HG02840 (cell line): ENCODE measurements around the gene CD9.
"Not testable (repeated sequence)": the region's sequence is repeated elsewhere in the genome, so short reads cannot be mapped to it uniquely, and the experiment has no call there.

Source experiments
- ATAC-seq: cut with Tn5 transposase; IDR thresholded peaks from one replicate; pipeline ENCODE4 v1.9.1; 2021; ENCODE audit warnings: mild to moderate bottlenecking, moderate library complexity, moderate number of reproducible peaks; ENCODE audit not compliant: unreplicated experiment, low FRiP score

Gene CD9

GRCh38 chr12:6198051-6198450 is 2.1 kb upstream of the CD9 start:
- ATAC-seq = no peak

- no peak for ATAC-seq
Measured at GRCh38 chr12:6198556-6198955, 1.6 kb upstream of the CD9 start.

GRCh38 chr12:6198985-6199530 is 1.1 kb upstream of the CD9 start:
- no peak for ATAC-seq

- ATAC-seq = no peak
Measured at GRCh38 chr12:6199531-6200255, 507 bp upstream of the CD9 start.

GRCh38 chr12:6201213-6201608 is 1.0 kb downstream of the CD9 start:
- no peak for ATAC-seq

GRCh38 chr12:6201826-6202225 is 1.6 kb downstream of the CD9 start:
- no peak for ATAC-seq

GRCh38 chr12:6202304-6202703 is 2.1 kb downstream of the CD9 start:
- no peak for ATAC-seq

- ATAC-seq = no peak
Measured at GRCh38 chr12:6202846-6203245, 2.6 kb downstream of the CD9 start.

GRCh38 chr12:6203601-6204000 is 3.4 kb downstream of the CD9 start:
- ATAC-seq = no peak

- no peak for ATAC-seq
Measured at GRCh38 chr12:6204533-6205143, 4.4 kb downstream of the CD9 start.

- ATAC-seq = no peak
Measured at GRCh38 chr12:6205144-6205539, 4.9 kb downstream of the CD9 start.

GRCh38 chr12:6205761-6206160 is 5.6 kb downstream of the CD9 start:
- no peak for ATAC-seq

- ATAC-seq = no peak
Measured at GRCh38 chr12:6206327-6206726, 6.1 kb downstream of the CD9 start.

- ATAC-seq = no peak
Measured at GRCh38 chr12:6207259-6207925, 7.2 kb downstream of the CD9 start.

- no peak for ATAC-seq
Measured at GRCh38 chr12:6208130-6208529, 7.9 kb downstream of the CD9 start.

GRCh38 chr12:6209428-6209827 is 9.2 kb downstream of the CD9 start:
- not testable (repeated sequence) for ATAC-seq

- no peak for ATAC-seq
Measured at GRCh38 chr12:6211421-6211869, 11.2 kb downstream of the CD9 start.

- no peak for ATAC-seq
Measured at GRCh38 chr12:6212086-6212485, 11.9 kb downstream of the CD9 start.

- ATAC-seq = no peak
Measured at GRCh38 chr12:6213969-6214368, 13.8 kb downstream of the CD9 start.

- ATAC-seq = no peak
Measured at GRCh38 chr12:6214633-6215032, 14.4 kb downstream of the CD9 start.

- no peak for ATAC-seq
Measured at GRCh38 chr12:6215120-6215807, 15.1 kb downstream of the CD9 start.
